Adrenal gland (tissue), 5 donors: ENCODE data around the gene COL5A1.

Experiments used
- CTCF ChIP-seq, 6 experiments: fragments of 450-650 bp in 4 of 6; fragments of 200-600 bp in 2 of 6; sonication (generic) in 1 of 6; IDR thresholded peaks; 1 replicate in 5 of 6; 2 replicates in 1 of 6; pipeline versions ENCODE4 v1.5.1 to v1.8.0; 2016 to 2021; ENCODE audit warnings: antibody characterized with exemption in 6 of 6, mild to moderate bottlenecking in 2 of 6, moderate library complexity in 1 of 6
- POLR2A ChIP-seq, 2 donors: fragments of 450-650 bp; IDR thresholded peaks; one replicate each; pipeline ENCODE4 v1.6.1; 2017; ENCODE audit warnings: antibody characterized with exemption in 2 of 2, mild to moderate bottlenecking in 2 of 2, moderate library complexity in 1 of 2
- donor health status: DM: no; HTN: no; CAD: no.

- TF ChIP-seq POLR2A (IDR thresholded peaks at IDR 0.05) (no peak), CTCF (IDR thresholded peaks at IDR 0.05) (no peak)
Observed at GRCh38 chr9:134688661-134689320, 47.2 kb downstream of the COL5A1 start.
